ENCODE measurements around the gene ICE1. TPM values are rescaled to one million over a fixed set of nuclear protein-coding genes. Genes with fewer than 3 reads are reported as not detected.

ICE1 gene
- total and polyA plus RNA-seq, 9 of the 15 experiments (the other 6 are each of a cell fraction or from before 2014, with no cell fraction given) = 4.9 to 47.4 (median 28.2) TPM

GRCh38 chr5:5419291-5420210 lies 2.9 kb upstream of the ICE1 start:
- Histone ChIP-seq H3K36me3 (ENCODE audit: control insufficient read depth, insufficient read depth, low read length) (peaks cover 3% of the 10 kb centered on the region; the same call in 1 of the 3 replicates), H3K79me2 (ENCODE audit: control insufficient read depth, insufficient read depth, low read length) (peaks cover 21% of the 10 kb centered on the region), H3K27ac (ENCODE audit: extremely low read depth, low read depth, low read length) (no peak overlapping the region), H2AFZ (ENCODE audit: low read depth, low read length) (peak overlapping the region; percentile 5; the same call in 1 of the 2 replicates), H3K9me3 (replicated peaks; ENCODE audit: control insufficient read depth, insufficient read depth, low read depth, low read length) (no peaks in the 10 kb centered on the region), H3K4me2 (ENCODE audit: insufficient read depth, low read length) (no peak overlapping the region), H4K20me1 (replicated peaks; ENCODE audit: control insufficient read depth, insufficient read depth, low read length) (peaks cover 10% of the 10 kb centered on the region; the same call in 1 of the 2 replicates), H3K4me1 (replicated peaks in 1 of 2; ENCODE audit: control insufficient read depth in 2 of 2, insufficient read depth in 2 of 2, low read length in 2 of 2) (peaks cover 18 to 24% of the 10 kb centered on the region in 2 experiments), H3K9ac (ENCODE audit: insufficient read depth in 1 of 2, low read depth in 2 of 2, low read length in 2 of 2) (no peak overlapping the region), H3K9me1 (ENCODE audit: control insufficient read depth, insufficient read depth, low read length) (peaks cover 4% of the 10 kb centered on the region), H3K27me3 (ENCODE audit: control insufficient read depth in 2 of 2, insufficient read depth in 2 of 2, low read length in 2 of 2) (peaks cover 0 to 4% of the 10 kb centered on the region in 2 experiments; a peak in 1 of 5 replicates), H3K4me3 (no peak overlapping the region)
- BruUV-seq (replicated peaks) = no TSS peak
- ATAC-seq = no peak
- POLR2A ChIA-PET = interaction anchor here (1.0 kb wide), 1 partner anchor 17 kb away, joined by 3 read pairs; no protein-coding TSS in a partner anchor
- intact Hi-C loops (cut with micrococcal nuclease) = loop anchor here (1.0 to 5.0 kb wide), 4 partner anchors 127 to 551 kb away; no protein-coding TSS in a partner anchor
- CTCF ChIA-PET (ENCODE audit: low intra/inter-chr PET ratio) = interaction anchor here (0.9 to 2.2 kb wide), 4 partner anchors 278 to 551 kb away, joined by 3 to 26 read pairs (median 6); no protein-coding TSS in a partner anchor
- WGBS (ENCODE audit: insufficient coverage, low coverage, missing lambda C conversion rate) = 18% methylated on average over 11 of the region's 11 CpGs
- DNase-seq (ENCODE audit: extremely low read depth in 1 of 4, low spot score in 3 of 4) = peak; percentile 50 to 60 (median 54)
- no peak for FAIRE-seq
- in situ Hi-C loops (cut with MboI) = loop anchor here (25.0 kb wide), 1 partner anchor 532 kb away; no protein-coding TSS in a partner anchor
- TF ChIP-seq HDGF (IDR thresholded peaks at IDR 0.05) (no peak), CTCF (IDR thresholded peaks at IDR 0.05 in 2 of 3, conservative IDR thresholded peaks at IDR 0.05 in 1 of 3; ENCODE audit: insufficient read depth in 2 of 3, low read depth in 1 of 3, low read length in 3 of 3) (peak; percentile 57 to 85 (median 77); a peak in 5 of 6 replicates), MTA3 (IDR thresholded peaks at IDR 0.05; ENCODE audit: borderline replicate concordance) (no peak), IRF2 (CRISPR knock-in tag; IDR thresholded peaks at IDR 0.05) (no peak), MBD1 (CRISPR knock-in tag; IDR thresholded peaks at IDR 0.05) (peak; percentile 68; the same call in 1 of the 2 replicates), ZFP30 (CRISPR knock-in tag; IDR thresholded peaks at IDR 0.05; ENCODE audit: borderline replicate concordance) (no peak), ARID3A (IDR thresholded peaks at IDR 0.05; ENCODE audit: borderline replicate concordance, low read depth, low read length) (peak; percentile 48; the same call in 1 of the 2 replicates), ARID2 (IDR thresholded peaks at IDR 0.05) (peak; percentile 64; the same call in 1 of the 2 replicates), ELK1 (CRISPR knock-in tag; IDR thresholded peaks at IDR 0.05) (no peak), FIP1L1 (IDR thresholded peaks at IDR 0.05; ENCODE audit: low read depth, low read length, poor library complexity, severe bottlenecking) (no peak)

All from K562 (cell line).